Right lobe of liver (tissue), 6 donors: ENCODE measurements around the gene GALNT13. TPM values are rescaled to one million over a fixed set of nuclear protein-coding genes. Genes with fewer than 3 reads are reported as not detected.

ENCODE experiments used
- ATAC-seq, 4 donors: fragments of 200-7000 bp; cut with Tn5 transposase; one replicate each; pipeline ENCODE4 v1.9.1; 2020; ENCODE audit warnings: mild to moderate bottlenecking in 4 of 4, moderate library complexity in 4 of 4
- DNase-seq, 3 donors: peaks; one replicate each; pipeline ENCODE4 v3.0.0-alpha.2; 2020
- H3K27ac ChIP-seq, 3 donors: fragments of 200-600 bp; one replicate each; pipeline ENCODE4 v1.8.0; 2022
- H3K27me3 ChIP-seq, 2 donors: fragments of 200-600 bp; one replicate each; pipeline ENCODE4 v1.8.0; 2022
- H3K36me3 ChIP-seq, 4 donors: fragments of 200-600 bp; sonication (generic) in 1 of 4; one replicate each; pipeline versions ENCODE4 v1.5.1 to v1.8.0; 2017 to 2022; ENCODE audit warnings: control low read depth in 1 of 4
- H3K4me1 ChIP-seq, 4 donors: fragments of 200-600 bp; sonication (generic) in 1 of 4; one replicate each; pipeline versions ENCODE4 v1.5.1 to v1.8.0; 2017 to 2022; ENCODE audit warnings: control low read depth in 1 of 4
- H3K4me3 ChIP-seq, 3 donors: fragments of 200-600 bp; one replicate each; pipeline ENCODE4 v1.8.0; 2022
- H3K9me3 ChIP-seq, 4 donors: fragments of 200-600 bp; sonication (generic) in 1 of 4; one replicate each; pipeline versions ENCODE4 v1.5.1 to v1.8.0; 2017 to 2022; ENCODE audit warnings: control low read depth in 1 of 4
- CTCF ChIP-seq, 4 donors: fragments of 200-600 bp in 3 of 4; fragments of 450-650 bp in 1 of 4; IDR thresholded peaks; one replicate each; pipeline versions ENCODE4 v1.5.1 to v1.8.0; 2016 to 2022; ENCODE audit warnings: antibody characterized with exemption in 4 of 4, mild to moderate bottlenecking in 2 of 4
- POLR2A ChIP-seq: fragments of 450-650 bp; IDR thresholded peaks from one replicate; pipeline ENCODE4 v1.6.1; 2017; ENCODE audit warnings: antibody characterized with exemption, mild to moderate bottlenecking
- WGBS: methylation state at CpG from one replicate; pipeline ENCODE4 v1.1.6; 2018; ENCODE audit warnings: low coverage, low lambda C conversion rate; ENCODE audit not compliant: insufficient coverage; ENCODE audit errors: missing lambda C conversion rate; 5-methylcytosine and 5-hydroxymethylcytosine counted together
- intact Hi-C, 2 donors: fragments of 100-400 bp; cut with DNase I; formaldehyde crosslinking; loops; one replicate each; pipeline versions ENCODE4 v1.11.2 to v1.14.1; 2022
- total RNA-seq, 6 experiments: library from RNA; depleted of rRNA in 2 of 6; stranded (reverse); fragments of >200 nt in 2 of 6; fragmentation: NEBNext Ultra II Directional in 3 of 6; extraction: Animal tissue kit (Norgen Biotek cat#: 25700) in 3 of 6; gene quantifications; one replicate each; pipeline versions ENCODE4 v1.1.0 to v1.2.4, GENCODE V29; 2016 to 2023
- donor health status: DM: no; HTN: yes; CAD: no.
- donor health status: DM: no; HTN: no; CAD: no.
- donor health status: DM: no; HTN: no; CAD: no.
- donor health status: DM: no; HTN: yes; CAD: no.
- donor health status: DM: no; HTN: yes; CAD: no.

Gene GALNT13
- total RNA-seq, 6 experiments from 2014 or later: not detected

GRCh38 chr2:153872311-153873051 lies 759 bp downstream of the GALNT13 start:
- H3K4me3 ChIP-seq: no peak overlapping the region
- intact Hi-C loops: no loop called here
- no peaks in the 10 kb centered on the region for H3K27me3 ChIP-seq
- H3K27ac ChIP-seq: no peak overlapping the region
- H3K36me3 ChIP-seq: no peaks in the 10 kb centered on the region
- no peak for ATAC-seq
- H3K9me3 ChIP-seq: no peaks in the 10 kb centered on the region
- DNase-seq: no peak
- no peak for TF ChIP-seq POLR2A
- TF ChIP-seq CTCF (IDR thresholded peaks at IDR 0.05): no peak
- no peaks in the 10 kb centered on the region for H3K4me1 ChIP-seq
- 6% methylated on average over 9 of the region's 56 CpGs for WGBS

DNA sequence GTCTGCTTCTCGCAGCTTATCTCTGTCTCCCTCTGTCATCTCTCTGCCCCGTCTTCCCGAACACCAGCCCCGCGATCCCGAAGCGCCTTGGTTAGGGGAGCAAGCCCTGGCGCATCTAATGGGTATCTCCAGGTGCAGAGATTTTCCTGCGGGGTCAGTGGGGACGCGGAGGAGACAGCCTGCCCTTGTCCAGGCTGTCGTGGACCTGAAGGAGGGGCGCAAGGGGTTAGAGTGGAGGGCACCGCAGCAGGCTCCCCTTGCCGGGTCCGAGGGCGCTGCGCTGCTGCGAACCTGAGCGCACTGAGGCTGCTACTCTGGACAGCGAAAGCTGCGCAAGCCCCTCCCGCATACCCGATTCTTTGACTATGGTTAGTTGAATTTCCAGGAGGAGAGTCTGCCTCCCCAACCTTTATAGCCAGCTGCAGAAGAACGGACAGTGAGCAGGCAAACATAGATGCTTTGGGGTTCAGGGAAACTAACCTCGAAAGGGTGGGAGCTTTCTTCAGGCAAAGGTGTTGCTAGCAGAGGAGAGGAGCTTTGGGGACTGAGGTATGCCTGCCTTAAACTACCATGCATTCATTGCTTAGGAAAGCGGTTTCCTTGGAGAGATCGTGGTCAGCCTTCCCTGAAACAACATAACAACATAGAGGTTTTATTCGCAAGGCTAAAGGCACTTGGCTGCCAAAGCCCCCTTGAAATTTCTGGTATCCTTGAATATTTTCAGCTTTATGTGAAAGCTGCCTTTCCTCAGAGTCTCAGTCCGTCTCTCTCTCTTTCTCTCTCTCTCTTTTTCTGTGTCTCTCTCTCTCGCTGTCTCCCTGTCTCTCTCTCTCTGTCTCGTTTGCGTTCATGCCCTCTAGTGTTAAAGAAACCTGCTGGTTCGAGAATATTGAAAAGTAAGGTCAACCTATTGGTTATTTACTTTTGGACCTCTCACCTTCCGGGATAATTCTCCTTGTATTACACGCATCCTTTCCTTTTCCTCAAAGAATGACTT lies 1.6 kb downstream of the GALNT13 start:
- Histone ChIP-seq H3K36me3 (no peaks in the 10 kb centered on the region), H3K4me1 (no peaks in the 10 kb centered on the region), H3K9me3 (no peaks in the 10 kb centered on the region), H3K4me3 (no peak overlapping the region), H3K27me3 (no peaks in the 10 kb centered on the region), H3K27ac (no peak overlapping the region)
- 4% methylated on average over 25 of the region's 36 CpGs for WGBS
- ATAC-seq: no peak
- DNase-seq: peak in 1 of 3 donors; percentile 27
- TF ChIP-seq CTCF (IDR thresholded peaks at IDR 0.05) (no peak), POLR2A (no peak)
- intact Hi-C loops: no loop called here

DNA sequence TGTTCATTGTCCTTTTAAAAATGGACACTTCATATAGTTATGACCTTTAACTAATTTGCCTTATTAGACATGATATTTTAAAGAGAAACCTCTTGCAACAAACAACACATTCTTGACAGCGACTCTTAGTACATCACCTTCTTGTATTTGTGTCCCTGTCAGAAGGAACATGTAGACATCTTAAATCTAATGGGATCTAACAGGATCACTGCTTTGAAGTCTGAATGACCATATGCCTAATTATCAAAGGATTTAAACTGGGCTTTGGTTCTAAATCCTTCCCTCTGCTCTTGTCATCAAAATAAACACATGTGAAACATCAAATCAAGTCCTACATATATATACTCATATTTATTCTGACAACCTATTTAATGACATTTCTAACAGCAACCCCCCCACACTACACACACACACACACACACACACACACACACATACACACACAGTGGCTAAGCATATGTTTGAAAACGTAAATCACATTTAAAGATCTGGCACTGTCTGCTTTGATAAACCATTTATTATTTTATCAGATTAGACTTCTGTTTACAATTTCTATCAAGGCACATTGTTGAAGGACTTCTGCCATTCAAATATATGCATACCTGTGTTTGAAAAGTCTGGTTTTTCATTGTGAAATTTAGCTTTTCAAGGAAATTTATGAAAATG lies 4.2 kb downstream of the GALNT13 start:
- WGBS: 49% methylated on average over 2 of the region's 2 CpGs
- no peak for ATAC-seq
- intact Hi-C loops: no loop called here

More for the DNA sequence above, 4.2 kb downstream of the GALNT13 start:
- TF ChIP-seq POLR2A (no peak), CTCF (IDR thresholded peaks at IDR 0.05) (no peak)
- Histone ChIP-seq H3K4me1 (no peaks in the 10 kb centered on the region), H3K4me3 (no peak overlapping the region), H3K27me3 (no peaks in the 10 kb centered on the region), H3K27ac (no peak overlapping the region), H3K36me3 (no peaks in the 10 kb centered on the region), H3K9me3 (no peaks in the 10 kb centered on the region)
- no peak for DNase-seq
